NCI-H187 treated with DMSO at 0.1 percent for 48 hours (cell line): ENCODE data around the gene MGAT4A.

Experiments used
- DNase-seq: peaks from one replicate; lab custom pipeline; 2025; lab: John Stamatoyannopoulos, UW

MGAT4A gene

DNA sequence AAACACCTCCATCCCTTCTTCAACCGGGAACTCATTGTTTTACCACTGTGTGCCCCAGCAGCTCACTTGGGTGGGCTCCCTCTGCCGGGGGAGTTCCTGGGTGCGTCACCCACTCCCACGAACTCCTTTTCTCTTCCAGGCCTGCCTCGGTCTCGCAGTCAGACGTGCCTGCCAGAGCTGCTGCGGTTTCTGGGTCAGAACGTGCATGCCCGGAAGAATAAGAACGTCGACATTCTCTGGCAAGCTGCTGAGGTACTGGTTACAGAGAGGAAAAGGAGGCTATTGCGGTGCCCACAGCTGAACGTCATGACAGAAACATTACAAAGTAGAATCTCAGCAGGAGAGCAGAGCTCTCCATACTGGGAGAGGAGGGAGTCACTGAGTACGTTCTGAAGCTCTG, 158.3 kb downstream of the MGAT4A start:
- DNase-seq = no peak

GRCh38 chr2:98572211-98572610, 158.7 kb downstream of the MGAT4A start:
- DNase-seq = no peak

- DNase-seq = no peak
These were observed 159.1 kb downstream of the MGAT4A start for GRCh38 chr2:98571796-98572195.

- DNase-seq = no peak
These were observed 159.7 kb downstream of the MGAT4A start for GRCh38 chr2:98571121-98571701.

DNA sequence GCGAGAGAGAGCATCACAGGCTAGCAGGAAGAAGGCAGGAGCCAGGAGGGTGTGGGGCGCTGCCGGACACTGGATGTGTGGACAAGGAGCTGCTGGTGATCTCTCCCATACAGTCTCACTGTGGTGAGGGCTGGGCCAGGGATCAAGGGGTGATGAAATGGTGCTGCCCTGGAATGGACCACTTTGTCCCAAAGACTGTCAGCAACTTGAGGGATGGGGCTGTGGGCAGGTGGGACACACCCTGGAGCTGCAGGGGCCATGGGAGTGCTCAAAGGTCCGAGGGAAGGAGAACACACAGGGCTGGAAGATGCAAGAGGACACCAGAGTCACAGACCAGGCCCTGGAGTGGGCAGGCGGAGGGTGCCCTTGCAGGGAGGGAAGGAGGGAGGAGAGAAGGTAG, 160.6 kb downstream of the MGAT4A start:
- DNase-seq = no peak

GRCh38 chr2:98569915-98570314, 161.0 kb downstream of the MGAT4A start:
- no peak for DNase-seq

DNA sequence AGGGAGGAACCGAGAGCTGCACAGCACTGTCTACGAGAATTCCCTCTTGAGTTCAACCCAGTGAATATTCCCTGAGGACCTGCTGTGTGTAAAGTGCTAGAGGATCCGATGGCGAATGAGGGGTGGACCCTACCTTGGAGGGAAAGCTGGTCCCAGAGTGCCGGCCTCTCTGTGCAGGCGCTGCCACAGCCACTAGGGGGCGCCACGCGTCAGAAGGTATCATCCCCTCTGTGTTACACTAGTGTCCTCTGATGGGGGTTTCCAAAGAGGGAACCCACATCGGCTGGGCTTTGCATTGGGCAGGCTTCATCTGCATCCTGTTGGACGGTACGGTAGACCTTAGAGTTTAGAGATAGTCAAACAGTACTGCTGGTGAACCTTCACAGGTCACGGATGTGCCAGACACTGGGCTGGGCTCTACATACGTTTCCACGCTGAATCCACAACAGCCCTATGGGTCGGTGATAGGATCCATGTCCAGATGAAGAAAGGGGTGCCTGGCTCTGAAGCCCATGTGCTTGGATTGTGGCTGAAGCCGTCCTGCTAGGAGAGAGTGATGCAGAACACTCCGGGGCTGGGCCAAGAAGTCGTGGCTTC, 161.6 kb downstream of the MGAT4A start:
- no peak for DNase-seq
